GM12892 (cell line): ENCODE results near the gene CHRND.

Experiments used
- POLR2A ChIP-seq: IDR thresholded peaks from 2 replicates; pipeline ENCODE4 v1.6.1; 2011; ENCODE audit warnings: low read depth, low read length, control low read depth
- POLR2AphosphoS5 ChIP-seq: IDR thresholded peaks from 2 replicates; pipeline ENCODE4 v1.6.1; 2011; ENCODE audit warnings: low read depth, low read length, control low read depth
- TAF1 ChIP-seq: IDR thresholded peaks from 2 replicates; pipeline ENCODE4 v1.6.1; 2011; ENCODE audit warnings: low read depth, mild to moderate bottlenecking, control low read depth, low read length, borderline replicate concordance

DNA sequence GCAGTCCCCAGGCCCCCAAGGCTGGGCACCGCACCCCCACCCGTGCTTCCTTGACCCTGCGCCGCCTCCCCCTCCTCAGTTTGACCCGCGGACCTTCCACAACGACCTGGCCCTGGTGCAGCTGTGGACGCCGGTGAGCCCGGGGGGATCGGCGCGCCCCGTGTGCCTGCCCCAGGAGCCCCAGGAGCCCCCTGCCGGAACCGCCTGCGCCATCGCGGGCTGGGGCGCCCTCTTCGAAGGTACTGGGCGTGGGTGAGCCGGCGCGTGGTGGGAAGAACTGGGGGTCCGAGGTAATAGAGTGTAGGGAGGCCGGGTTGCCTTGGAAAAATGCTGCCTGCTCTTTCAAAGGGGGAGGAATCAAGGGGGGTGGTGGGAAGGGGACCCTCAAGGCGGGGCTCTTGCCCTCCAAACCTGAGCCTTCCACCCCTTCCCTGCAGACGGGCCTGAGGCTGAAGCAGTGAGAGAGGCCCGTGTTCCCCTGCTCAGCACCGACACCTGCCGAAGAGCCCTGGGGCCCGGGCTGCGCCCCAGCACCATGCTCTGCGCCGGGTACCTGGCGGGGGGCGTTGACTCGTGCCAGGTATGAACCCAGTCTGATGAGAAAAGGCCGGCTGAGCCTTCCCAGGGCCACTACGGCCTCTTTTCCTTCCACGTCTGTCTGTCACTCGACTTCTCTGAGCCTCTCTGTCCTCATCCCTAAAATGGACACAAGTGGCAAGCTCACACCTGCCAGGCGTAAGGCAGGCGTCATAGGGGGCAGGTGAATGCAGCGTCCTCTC lies 3.1 kb upstream of the CHRND start:
- no peak for TF ChIP-seq POLR2AphosphoS5
- TF ChIP-seq TAF1, result no peak
- TF ChIP-seq POLR2A, result no peak
